GM18507 (cell line): ENCODE results near the gene SMARCC2.
"Not testable (repeated sequence)": the region's sequence is repeated elsewhere in the genome, so short reads cannot be mapped to it uniquely, and the experiment has no call there.

Source experiments
- DNase-seq: peaks from one replicate; pipeline ENCODE4 v3.0.0; 2011; ENCODE audit warnings: low read depth; ENCODE audit not compliant: insufficient read length; ENCODE audit errors: extremely low spot score
- FAIRE-seq: peaks from 2 replicates; lab custom pipeline; 2011; peaks lifted over from hg19 to GRCh38; lab: Jason Lieb, UNC

Gene SMARCC2

DNA sequence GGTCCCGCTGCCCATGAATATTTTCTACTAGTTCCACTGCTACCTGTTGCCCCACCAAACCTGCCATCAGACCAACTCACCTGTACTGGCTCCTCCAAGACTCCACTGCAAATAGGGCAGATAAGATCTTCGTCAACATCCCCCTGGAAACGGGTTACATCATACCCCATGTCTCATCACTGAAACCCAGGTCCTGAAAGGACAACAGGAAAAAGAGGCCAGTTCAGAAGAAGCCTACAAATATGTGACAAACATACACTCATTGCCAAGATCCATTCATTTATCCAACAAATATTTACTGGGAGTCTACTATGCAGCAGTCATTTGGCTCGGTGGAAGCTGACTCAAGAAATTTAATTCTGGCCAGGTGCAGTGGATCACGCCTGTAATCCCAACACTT is 24.6 kb upstream of the SMARCC2 start:
- no peak for FAIRE-seq
- DNase-seq: no peak

DNA sequence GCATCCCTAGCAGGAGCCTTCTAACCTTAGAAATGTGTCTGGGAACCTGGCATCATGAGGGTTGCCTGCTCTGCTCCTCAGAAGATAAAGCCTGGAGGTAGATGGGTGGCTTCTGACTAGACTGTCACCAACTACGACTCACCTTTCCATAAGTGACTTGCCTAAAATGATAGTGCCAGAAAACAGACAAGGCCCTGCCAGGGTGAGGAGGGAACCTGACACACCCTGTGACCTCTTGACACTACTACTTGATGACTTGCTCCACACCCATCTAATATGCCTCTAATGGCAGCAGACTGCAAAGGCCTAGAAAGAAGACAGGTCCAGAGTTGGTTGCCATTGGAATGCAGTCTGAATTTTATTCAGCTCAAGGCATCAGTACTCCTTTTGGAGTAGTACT is 23.1 kb upstream of the SMARCC2 start:
- FAIRE-seq (no peak), DNase-seq (no peak)

DNA sequence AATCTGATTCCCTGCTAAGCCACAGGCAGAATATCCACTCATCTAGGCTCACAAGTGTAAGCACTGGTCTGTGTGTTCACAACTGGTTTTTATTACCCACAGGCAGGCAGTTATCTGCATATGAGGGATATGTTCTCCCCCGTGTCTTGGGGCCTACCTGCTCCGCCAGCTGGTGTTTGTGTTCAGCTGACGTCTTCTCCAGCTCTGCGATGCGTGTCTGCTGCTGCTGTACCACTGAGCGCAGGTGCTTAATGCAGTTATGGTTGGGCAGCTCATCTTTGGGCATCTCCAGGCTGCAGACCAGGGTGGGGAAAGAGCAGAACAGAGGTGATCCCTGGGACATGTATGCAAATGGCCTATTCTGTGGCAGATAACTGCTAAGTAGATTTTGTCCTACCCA is 18.7 kb upstream of the SMARCC2 start:
- FAIRE-seq: no peak
- no peak for DNase-seq

DNA sequence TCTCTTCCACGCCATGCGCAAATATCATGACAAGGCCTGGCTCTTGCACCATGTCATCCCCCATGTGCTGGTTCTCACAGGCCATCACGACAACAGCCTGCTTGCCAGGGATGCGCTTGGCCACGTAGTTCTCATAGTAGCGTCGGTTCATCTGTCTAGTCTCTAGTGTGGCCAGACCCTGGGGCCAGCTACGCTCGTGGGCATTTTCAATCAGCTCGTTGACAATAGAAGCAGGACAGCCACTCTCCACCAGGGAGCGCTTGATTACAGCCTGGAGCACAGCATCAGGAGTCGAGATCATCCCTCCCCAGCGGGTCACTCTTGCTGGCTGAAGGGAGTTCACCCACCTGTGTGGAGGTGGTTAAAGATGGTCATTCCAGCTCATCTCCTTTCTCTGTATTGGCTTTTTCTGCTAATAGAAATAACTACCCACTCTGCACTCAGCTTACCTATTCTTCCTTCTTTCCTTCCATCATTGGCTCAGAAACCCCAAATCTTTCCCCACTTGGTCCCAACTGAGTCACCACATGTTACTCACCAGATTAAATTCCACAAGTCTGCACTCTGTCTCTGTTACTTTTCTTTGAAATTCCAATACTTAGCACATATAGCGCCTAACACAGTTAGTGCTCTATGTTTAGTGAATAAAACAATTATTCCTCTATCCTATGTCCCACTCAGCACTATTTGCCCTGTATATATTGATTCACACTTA is 17.3 kb upstream of the SMARCC2 start:
- no peak for FAIRE-seq

DNA sequence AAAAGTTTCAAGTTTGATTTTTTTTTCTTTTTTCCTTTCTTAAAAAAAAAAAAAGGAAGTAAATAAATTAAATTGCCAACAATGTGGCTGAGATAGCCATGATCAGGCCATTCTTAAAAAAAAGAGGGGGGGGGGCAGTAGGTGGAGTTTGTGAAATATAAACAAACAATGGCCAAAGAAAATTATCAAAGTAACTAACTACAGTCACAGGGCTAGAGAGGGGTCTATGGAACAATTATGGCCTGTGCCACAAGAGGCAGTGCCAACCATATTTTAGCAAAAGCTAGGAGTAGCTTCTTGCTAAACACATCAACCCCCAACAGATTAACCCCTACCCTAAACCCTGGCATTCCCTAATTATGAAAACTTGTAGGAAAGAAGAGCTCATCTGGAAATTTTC is 16.2 kb upstream of the SMARCC2 start:
- DNase-seq (no peak), FAIRE-seq (no peak)

More for the DNA sequence above, 17.3 kb upstream of the SMARCC2 start:
- DNase-seq: no peak

DNA sequence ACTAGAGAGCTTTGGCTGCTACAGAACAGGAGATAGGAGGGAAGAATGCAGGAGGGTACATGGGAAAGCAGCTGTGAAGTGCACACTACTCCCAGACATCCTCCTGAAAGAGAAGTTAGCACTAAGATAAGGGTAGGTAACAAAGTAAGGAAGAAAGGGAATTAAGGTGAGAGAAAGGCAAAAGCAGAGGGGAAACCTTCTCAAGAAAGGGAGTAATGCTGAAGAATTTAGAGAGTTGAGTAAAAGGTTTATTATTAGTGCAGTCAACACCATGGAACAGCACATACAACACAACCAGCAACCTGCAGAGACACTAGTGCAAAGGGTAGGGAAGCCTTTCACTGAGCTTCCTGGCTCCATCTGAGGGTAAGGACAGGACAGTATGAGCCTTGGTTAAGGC is 15.0 kb upstream of the SMARCC2 start:
- FAIRE-seq (no peak), DNase-seq (no peak)

DNA sequence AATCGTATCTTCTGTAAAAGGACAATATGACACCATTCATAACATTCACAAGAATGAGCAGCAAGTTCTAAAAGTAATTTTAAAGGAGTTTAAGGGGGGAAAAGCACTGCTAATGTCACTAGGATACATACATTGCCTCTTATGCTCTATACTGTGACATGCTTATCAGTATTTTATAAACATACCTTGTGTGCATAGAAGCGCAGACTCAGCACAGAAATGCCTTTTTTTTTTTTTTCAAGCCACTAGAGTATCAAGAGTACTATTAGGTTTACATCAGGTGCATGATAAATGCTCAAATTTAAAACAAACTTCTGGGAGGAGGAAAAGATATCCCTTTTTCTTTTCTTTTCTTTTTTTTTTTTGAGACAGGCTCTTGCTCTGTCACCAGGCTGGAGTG is 13.6 kb upstream of the SMARCC2 start:
- FAIRE-seq (no peak), DNase-seq (no peak)

DNA sequence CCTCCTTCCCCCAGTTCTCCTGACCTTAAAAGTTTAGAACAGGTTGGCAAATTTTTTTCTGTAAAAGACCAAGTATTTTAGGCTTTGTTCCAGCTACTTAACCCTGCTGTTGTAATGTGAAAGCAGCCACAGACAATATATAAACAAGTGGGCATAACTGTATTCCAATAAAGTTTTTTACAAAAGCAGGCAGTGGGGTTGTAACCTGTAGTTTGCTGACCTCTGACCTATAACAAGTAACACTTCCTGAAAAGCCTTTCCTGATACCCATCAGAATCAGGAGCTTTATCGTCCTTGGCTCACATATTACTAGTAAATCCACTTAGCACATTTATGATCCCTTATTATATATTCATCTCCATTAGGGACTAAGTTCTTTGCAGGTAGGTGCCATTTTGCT is 13.1 kb upstream of the SMARCC2 start:
- DNase-seq (no peak), FAIRE-seq (no peak)

DNA sequence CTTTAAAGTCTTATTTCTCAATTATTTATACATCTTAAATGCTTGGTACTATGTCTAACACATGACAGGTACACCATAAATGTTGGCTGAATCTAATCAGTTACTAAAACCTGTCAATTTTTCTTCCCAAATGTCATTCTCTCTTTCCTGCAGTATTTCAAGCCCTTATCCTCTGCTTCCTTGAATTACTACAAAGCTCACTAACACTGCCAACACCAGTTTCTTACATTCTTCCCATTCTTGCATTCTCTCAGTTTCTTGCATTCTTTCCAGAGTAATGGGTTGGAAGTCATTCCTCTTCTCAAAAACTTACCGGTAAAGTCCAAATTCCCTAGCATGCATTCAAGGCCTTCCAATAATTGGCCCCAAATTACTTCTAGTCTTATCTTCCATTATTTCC is 9.6 kb upstream of the SMARCC2 start:
- FAIRE-seq: no peak
- no peak for DNase-seq

DNA sequence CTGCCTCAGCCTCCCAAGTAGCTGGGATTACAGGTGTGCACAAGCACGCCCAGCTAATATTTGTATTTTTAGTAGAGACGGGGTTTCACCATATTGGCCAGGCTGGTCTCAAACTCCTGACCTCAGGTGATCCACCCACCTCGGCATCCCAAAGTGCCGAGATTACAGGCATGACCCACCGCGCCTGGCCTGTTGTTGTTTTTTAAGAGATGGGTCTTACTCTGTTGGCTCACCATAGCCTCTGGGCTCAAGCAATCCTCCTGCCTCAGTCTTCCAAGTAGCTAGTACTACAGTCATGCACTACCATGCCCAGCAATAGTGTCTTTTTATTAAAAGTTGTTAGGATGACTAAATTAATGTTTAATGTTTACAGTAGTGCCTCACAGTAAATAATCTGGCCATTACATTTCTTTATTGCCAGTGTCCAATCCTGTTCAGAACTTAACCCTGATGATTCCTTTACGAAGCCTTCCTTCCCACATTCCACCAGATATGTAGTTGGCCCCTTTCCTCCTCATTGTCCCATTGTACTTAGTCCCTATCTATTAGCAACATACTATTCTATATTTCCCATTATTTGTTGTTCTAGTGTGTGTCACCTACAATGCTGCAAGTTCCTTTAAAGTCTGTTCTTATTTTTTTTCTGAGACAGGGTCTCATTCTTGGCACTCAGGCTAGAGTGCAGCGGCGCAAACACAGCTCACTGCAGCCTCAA is 8.8 kb upstream of the SMARCC2 start:
- FAIRE-seq: no peak

DNA sequence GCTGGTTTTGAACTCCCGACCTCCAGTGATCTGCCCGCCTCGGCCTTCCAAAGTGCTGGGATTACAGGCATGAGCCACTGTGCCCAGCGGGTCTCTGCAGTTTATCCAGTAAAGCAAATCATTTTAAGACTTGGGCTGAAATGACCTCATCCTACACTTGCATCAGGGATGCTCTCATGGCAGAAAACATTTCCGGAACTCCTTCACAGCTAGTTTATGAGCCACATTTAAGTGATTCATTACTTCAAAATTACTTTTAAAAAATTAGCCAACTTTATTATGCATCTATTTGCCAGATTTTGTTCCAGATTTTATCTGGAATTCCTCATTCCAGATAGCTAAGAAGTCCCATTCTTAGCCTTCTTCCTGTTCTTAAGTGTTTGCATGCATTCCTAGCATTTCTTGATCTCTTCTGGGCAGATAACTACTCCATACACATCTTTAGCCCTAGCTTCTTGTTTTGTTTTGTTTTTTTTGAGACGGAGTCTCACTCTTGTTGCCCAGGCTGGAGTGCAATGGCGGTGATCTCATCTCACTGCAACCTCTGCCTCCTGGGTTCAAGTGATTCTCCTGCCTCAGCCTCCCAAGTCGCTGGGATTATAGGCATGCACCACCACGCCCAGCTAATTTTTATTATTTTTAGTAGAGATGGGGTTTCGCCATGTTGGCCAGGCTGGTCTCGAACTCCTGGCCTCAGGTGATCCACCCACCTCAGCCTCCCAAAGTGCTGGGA is 7.7 kb upstream of the SMARCC2 start:
- DNase-seq, FAIRE-seq: not testable (repeated sequence)

More for the DNA sequence above, 8.8 kb upstream of the SMARCC2 start:
- no peak for DNase-seq

DNA sequence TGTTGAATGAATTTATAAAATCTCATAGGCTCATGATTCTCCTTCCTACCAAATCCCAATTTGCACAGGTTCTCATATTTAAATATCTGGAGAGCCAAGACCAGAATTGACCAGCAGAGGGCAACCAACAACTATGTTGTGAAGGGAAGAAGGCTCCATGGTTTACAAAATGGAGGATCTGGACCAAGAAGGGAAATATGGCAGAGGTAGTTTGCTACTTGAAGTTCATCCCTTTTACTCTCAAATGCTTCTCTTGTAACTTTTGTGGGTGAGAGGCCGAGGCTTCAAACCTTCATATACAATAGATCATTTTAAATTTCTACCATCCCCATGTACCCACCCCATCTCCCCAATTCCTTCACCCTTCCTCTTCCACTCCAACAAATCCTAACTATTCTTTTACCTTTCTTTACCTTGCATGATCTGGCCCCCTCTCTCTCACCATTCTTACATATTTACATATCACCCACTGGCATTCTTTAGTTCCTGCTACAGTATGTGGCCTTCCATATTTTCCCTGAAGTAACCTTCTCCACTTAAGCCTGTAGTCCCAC is 3.8 kb upstream of the SMARCC2 start:
- peak; percentile 85 for FAIRE-seq
- peak; percentile 58 for DNase-seq

DNA sequence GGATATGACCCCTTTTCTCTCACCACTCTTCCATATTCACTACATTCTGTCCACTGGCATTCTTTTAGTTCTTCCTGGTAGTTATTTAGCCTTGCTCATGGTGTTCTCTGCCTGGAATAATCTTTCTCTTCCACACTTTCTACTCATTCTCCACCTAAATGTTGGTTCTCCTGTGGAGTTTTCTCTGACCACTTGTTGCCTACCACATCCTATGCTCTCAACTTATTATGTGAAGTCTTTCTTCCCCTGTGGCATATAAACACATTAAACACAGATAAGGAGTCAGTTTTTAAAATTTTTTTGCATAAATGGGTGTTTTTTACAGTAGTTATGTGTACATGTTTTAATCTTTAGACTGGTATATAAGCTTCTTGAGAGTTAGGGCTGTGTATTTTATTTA is 3.3 kb upstream of the SMARCC2 start:
- FAIRE-seq (no peak), DNase-seq (no peak)

DNA sequence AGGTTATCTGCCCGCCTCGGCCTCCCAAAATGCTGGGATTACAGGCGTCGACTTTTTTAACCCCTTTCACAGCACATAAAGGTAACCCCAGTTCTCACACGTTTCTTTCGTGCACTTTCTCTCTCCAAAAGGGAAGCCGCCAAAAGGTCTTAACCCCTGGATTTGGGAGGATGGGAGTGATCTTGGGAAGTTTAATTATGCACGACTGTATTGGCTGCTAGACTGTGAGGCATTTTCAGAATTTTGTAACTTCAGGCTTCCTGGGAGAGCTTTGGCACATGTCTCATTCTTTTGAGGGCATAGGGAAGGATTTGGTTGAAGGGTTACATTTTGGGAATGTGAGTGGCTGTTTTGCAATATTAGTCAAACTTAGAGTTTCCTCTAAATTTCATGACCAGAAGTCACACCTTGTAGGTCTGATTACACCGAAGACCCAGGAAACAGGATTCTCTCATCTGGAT is 1.4 kb upstream of the SMARCC2 start:
- DNase-seq (no peak), FAIRE-seq (no peak)

DNA sequence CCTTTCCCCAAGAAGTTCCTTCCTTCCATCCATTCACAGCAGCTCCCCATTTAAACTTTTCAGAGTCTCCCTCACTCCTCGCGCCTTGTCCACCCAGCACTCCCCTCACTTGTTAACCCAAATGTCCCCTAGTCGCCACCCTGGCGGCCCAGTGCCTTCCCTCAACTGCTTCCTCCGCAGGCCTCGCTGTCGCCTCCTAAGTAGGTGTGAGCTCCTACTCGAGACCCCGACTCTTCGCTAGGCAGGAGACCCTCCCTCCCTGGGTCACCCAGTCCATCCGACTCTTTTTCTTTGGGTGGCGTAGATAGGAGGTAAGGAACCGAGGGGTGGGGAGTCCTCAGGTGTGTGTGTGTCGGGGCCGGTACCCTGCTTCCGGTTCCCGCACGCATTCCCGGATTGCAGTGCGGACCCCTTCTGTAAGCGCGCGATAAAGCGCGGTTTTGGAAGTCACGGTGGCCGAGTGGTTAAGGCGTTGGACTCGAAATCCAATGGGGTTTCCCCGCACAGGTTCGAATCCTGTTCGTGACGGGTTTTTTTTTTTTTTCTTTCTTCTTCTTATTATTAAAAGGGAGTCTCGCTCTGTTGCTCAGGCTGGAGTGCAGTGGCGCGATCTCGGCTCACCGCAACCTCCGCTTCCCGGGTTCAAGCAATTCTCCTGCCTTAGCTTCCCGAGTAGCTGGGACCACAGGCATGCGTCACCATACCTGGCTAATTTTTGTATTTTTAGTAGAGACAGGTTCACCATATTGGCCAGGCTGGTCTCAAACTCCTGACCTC is 823 bp upstream of the SMARCC2 start:
- FAIRE-seq (peak; percentile 66), DNase-seq (peak; percentile 55)

DNA sequence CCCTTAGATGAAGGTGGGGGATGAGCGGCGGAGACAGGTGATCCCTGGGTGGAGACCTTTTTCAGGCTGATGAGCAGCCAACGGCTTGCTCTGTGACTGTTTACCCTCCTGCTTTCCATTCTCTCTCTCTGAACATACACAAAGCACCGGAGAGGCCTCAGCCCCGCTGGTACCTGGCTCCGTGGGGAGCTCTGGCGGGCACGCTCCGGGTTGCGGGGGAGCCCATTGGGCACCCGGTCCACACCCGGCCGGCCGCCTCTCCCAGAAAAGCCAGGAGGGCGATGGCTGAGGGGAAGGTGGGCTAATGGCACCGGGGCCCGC is 545 bp downstream of the SMARCC2 start:
- DNase-seq (no peak), FAIRE-seq (no peak)

DNA sequence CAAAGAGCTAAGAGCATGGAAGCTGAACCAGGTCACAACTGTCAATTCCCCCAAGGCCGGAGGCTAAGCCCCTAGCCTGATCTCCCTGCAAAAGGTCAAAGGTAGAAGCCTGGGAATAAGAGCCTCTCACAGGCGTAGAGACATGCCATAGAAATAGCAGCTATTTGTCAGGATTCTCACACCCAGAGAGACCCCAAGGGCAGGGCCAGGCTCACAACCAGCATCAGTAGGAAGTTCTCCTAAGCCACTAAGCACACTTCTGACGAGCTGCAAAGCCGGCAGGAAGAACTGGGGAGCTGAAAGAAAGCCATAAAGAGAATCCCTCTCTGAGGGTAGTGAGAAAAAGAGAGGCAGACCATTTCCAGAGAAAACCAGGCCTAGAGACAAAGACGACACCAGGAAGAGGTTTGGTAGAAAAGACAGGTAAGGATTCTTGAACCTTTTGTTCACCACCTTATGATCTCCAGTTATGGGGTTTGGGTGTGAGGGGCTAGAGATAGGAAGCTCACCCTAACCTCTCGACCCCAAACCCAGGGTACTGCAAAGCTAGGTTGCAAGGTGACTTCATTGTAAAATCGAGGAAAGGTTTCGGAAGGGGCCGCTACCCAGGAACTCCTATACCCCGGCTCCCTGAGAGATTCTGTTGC is 1.0 kb downstream of the SMARCC2 start:
- DNase-seq: no peak

DNA sequence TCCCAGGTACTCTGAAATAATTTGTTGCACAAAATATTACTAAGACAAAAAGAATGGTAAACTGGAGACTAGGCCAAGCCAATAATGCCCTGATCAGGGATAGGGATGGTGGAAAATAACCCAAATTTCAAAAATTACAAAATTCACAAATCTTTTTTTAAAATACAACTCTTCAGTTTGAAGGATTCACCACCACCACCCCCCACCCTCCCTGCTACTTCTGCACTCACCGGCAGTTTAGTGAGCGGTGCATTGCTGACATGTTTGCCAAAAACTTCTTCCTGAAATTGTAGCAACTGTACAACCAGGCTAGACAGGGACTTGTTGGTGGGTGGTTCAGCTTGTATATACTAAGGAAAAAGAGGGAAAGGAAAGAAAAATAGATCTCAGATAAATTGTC is 2.3 kb downstream of the SMARCC2 start:
- no peak for FAIRE-seq

More for the DNA sequence above, 1.0 kb downstream of the SMARCC2 start:
- peak; percentile 42 for FAIRE-seq

DNA sequence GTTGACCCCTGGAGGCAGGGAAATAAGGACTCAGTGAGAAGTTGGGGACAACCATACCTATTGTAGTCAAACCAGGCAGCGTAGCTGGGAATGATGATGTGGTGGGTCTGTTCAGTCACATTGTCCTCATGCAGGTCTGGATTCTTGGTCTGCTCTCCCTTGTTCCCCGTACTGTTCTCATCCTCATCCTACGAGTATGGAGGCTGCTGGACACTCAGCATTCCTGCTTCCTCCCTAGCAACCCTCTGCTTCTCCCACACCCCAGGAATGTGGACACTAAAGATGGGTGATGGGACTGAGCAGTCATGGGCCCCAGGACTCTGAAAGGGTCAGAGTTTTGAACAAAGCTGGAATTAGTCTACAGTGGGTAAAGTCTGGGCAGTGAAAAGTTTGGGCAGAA is 10.9 kb downstream of the SMARCC2 start:
- DNase-seq: no peak
- FAIRE-seq: no peak

More for the DNA sequence above, 2.3 kb downstream of the SMARCC2 start:
- DNase-seq: no peak
